ENCODE data around the gene KLHL40. TPM values are rescaled to one million over a fixed set of nuclear protein-coding genes. Genes with fewer than 3 reads are reported as not detected.

KLHL40 gene
- total and polyA plus RNA-seq, 2 donors (not counting 1 experiment from before 2014, with no cell fraction given), result not detected

GRCh38 chr3:42704136-42704841 lies 19.0 kb downstream of the KLHL40 start:
- H3K4me2 ChIP-seq (ENCODE audit: extremely low read depth, insufficient read depth, low read length), result no peak overlapping the region
- no peaks in the 10 kb centered on the region for H3K36me3 ChIP-seq (ENCODE audit: control insufficient read depth, insufficient read depth, low read length)
- no peaks in the 10 kb centered on the region for H3K27me3 ChIP-seq (ENCODE audit: control insufficient read depth, insufficient read depth, low read length)
- no peak overlapping the region for H3K27ac ChIP-seq (ENCODE audit: insufficient read depth, low read length)
- TF ChIP-seq EZH2 (IDR thresholded peaks at IDR 0.05; ENCODE audit: low read length, missing control alignments), result no peak
- TF ChIP-seq, protein P1, sequence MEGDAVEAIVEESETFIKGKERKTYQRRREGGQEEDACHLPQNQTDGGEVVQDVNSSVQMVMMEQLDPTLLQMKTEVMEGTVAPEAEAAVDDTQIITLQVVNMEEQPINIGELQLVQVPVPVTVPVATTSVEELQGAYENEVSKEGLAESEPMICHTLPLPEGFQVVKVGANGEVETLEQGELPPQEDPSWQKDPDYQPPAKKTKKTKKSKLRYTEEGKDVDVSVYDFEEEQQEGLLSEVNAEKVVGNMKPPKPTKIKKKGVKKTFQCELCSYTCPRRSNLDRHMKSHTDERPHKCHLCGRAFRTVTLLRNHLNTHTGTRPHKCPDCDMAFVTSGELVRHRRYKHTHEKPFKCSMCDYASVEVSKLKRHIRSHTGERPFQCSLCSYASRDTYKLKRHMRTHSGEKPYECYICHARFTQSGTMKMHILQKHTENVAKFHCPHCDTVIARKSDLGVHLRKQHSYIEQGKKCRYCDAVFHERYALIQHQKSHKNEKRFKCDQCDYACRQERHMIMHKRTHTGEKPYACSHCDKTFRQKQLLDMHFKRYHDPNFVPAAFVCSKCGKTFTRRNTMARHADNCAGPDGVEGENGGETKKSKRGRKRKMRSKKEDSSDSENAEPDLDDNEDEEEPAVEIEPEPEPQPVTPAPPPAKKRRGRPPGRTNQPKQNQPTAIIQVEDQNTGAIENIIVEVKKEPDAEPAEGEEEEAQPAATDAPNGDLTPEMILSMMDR (conservative IDR thresholded peaks at IDR 0.05 in 1 of 2, IDR thresholded peaks at IDR 0.05 in 1 of 2; ENCODE audit: low read depth in 1 of 2, low read length in 2 of 2), result no peak
- no peak for DNase-seq (ENCODE audit: low read depth in 2 of 2)
- no peak overlapping the region for H3K9ac ChIP-seq (ENCODE audit: insufficient read depth, low read length)
- no peaks in the 10 kb centered on the region for H3K79me2 ChIP-seq (ENCODE audit: control insufficient read depth, insufficient read depth, low read length)
- no peaks in the 10 kb centered on the region for H3K4me1 ChIP-seq (ENCODE audit: control insufficient read depth, extremely low read depth, insufficient read depth, low read length)
- H4K20me1 ChIP-seq (ENCODE audit: control insufficient read depth, extremely low read depth, insufficient read depth, low read length), result no peaks in the 10 kb centered on the region
- no peaks in the 10 kb centered on the region for H3K9me3 ChIP-seq (ENCODE audit: control insufficient read depth, insufficient read depth, low read depth, low read length)
- no peak overlapping the region for H2AFZ ChIP-seq (ENCODE audit: low read length)
- no peak overlapping the region for H3K4me3 ChIP-seq (replicated peaks in 1 of 4; ENCODE audit: control extremely low read depth in 1 of 4, insufficient read depth in 1 of 4, low read depth in 3 of 4, low read length in 4 of 4)

- no peak overlapping the region for H3K4me2 ChIP-seq (ENCODE audit: extremely low read depth, insufficient read depth, low read length)
- H3K36me3 ChIP-seq (ENCODE audit: control insufficient read depth, insufficient read depth, low read length), result no peaks in the 10 kb centered on the region
- no peaks in the 10 kb centered on the region for H3K4me1 ChIP-seq (ENCODE audit: control insufficient read depth, extremely low read depth, insufficient read depth, low read length)
- no peak for DNase-seq (ENCODE audit: low read depth in 2 of 2)
- TF ChIP-seq EZH2 (IDR thresholded peaks at IDR 0.05; ENCODE audit: low read length, missing control alignments), result no peak
- TF ChIP-seq, protein P1 (conservative IDR thresholded peaks at IDR 0.05 in 1 of 2, IDR thresholded peaks at IDR 0.05 in 1 of 2; ENCODE audit: low read depth in 1 of 2, low read length in 2 of 2), result no peak
- no peaks in the 10 kb centered on the region for H3K27me3 ChIP-seq (ENCODE audit: control insufficient read depth, insufficient read depth, low read length)
- H3K27ac ChIP-seq (ENCODE audit: insufficient read depth, low read length), result no peak overlapping the region
- H3K4me3 ChIP-seq (replicated peaks in 1 of 4; ENCODE audit: control extremely low read depth in 1 of 4, insufficient read depth in 1 of 4, low read depth in 3 of 4, low read length in 4 of 4), result no peak overlapping the region
- H4K20me1 ChIP-seq (ENCODE audit: control insufficient read depth, extremely low read depth, insufficient read depth, low read length), result no peaks in the 10 kb centered on the region
- H3K9ac ChIP-seq (ENCODE audit: insufficient read depth, low read length), result no peak overlapping the region
- no peaks in the 10 kb centered on the region for H3K79me2 ChIP-seq (ENCODE audit: control insufficient read depth, insufficient read depth, low read length)
- H3K9me3 ChIP-seq (ENCODE audit: control insufficient read depth, insufficient read depth, low read depth, low read length), result no peaks in the 10 kb centered on the region
- no peak overlapping the region for H2AFZ ChIP-seq (ENCODE audit: low read length)
These were observed 19.9 kb downstream of the KLHL40 start for GRCh38 chr3:42705058-42705767.

DNA sequence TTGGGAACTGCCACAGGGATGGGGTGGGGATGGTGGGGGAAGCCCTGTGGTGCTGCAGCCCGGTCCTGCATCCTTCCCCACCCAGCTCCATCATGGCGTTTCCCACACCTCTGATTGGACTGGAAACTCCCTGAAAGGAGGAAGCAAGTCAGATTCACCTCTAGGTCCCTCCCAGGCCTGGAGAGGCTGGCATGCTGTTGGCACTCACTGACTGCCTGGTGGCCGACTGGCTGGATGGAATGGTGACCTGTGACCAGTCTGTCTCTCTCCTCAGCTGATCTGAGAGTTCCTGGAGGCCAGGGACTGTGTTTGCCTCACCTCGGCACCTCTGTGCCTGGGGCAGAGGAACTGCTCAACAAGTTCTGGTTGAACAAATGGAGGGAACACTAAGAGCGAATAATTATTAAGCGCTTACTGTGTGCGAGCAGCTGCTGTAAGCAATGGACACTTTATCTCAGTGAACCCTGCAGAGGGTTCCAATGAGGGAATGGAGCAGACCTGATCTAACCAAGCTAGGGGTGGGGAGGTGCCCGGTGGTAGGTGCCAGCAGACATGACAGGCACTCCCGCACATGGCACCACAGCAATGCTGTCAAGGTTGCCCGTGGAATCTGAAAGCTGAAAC lies 20.7 kb downstream of the KLHL40 start:
- Histone ChIP-seq H3K27ac (ENCODE audit: insufficient read depth, low read length) (no peak overlapping the region), H3K4me2 (ENCODE audit: extremely low read depth, insufficient read depth, low read length) (no peak overlapping the region), H3K27me3 (ENCODE audit: control insufficient read depth, insufficient read depth, low read length) (no peaks in the 10 kb centered on the region), H3K9me3 (ENCODE audit: control insufficient read depth, insufficient read depth, low read depth, low read length) (no peaks in the 10 kb centered on the region), H3K36me3 (ENCODE audit: control insufficient read depth, insufficient read depth, low read length) (no peaks in the 10 kb centered on the region), H2AFZ (ENCODE audit: low read length) (no peak overlapping the region), H3K4me3 (replicated peaks in 1 of 4; ENCODE audit: control extremely low read depth in 1 of 4, insufficient read depth in 1 of 4, low read depth in 3 of 4, low read length in 4 of 4) (no peak overlapping the region), H3K4me1 (ENCODE audit: control insufficient read depth, extremely low read depth, insufficient read depth, low read length) (no peaks in the 10 kb centered on the region), H4K20me1 (ENCODE audit: control insufficient read depth, extremely low read depth, insufficient read depth, low read length) (no peaks in the 10 kb centered on the region), H3K9ac (ENCODE audit: insufficient read depth, low read length) (no peak overlapping the region), H3K79me2 (ENCODE audit: control insufficient read depth, insufficient read depth, low read length) (no peaks in the 10 kb centered on the region)
- no peak for TF ChIP-seq EZH2 (IDR thresholded peaks at IDR 0.05; ENCODE audit: low read length, missing control alignments)
- TF ChIP-seq, protein P1 (conservative IDR thresholded peaks at IDR 0.05 in 1 of 2, IDR thresholded peaks at IDR 0.05 in 1 of 2; ENCODE audit: low read depth in 1 of 2, low read length in 2 of 2), result no peak
- no peak for DNase-seq (ENCODE audit: low read depth in 2 of 2)

Measured in fibroblast of lung (primary cell).